NCI-H748 (cell line): ENCODE measurements around the gene NOD1.
"Not testable (repeated sequence)": the region's sequence is repeated elsewhere in the genome, so short reads cannot be mapped to it uniquely, and the experiment has no call there.

Source experiments
- DNase-seq: peaks from one replicate; lab custom pipeline; 2025; ENCODE audit not compliant: unreplicated experiment; lab: John Stamatoyannopoulos, UW

Gene NOD1

GRCh38 chr7:30478349-30479201 is at the start of gene NOD1:
Gene NOD1 (minus strand): TSS chr7:30478784. CDS start chr7:30456921, 21,863 bp downstream.
- DNase-seq = peak; percentile 87

GRCh38 chr7:30527297-30527696 is 48.7 kb upstream of the NOD1 start:
- DNase-seq = not testable (repeated sequence)

GRCh38 chr7:30526163-30526562 is 47.6 kb upstream of the NOD1 start:
- DNase-seq = peak; percentile 20

- DNase-seq = no peak
These were observed 46.8 kb upstream of the NOD1 start for GRCh38 chr7:30525429-30525828.

GRCh38 chr7:30524545-30524944 is 46.0 kb upstream of the NOD1 start:
- DNase-seq = no peak

- no peak for DNase-seq
These were observed 44.9 kb upstream of the NOD1 start for GRCh38 chr7:30523466-30523865.

GRCh38 chr7:30522159-30522558 is 43.6 kb upstream of the NOD1 start:
- no peak for DNase-seq

- no peak for DNase-seq
These were observed 42.9 kb upstream of the NOD1 start for GRCh38 chr7:30521532-30521931.

- DNase-seq = peak; percentile 88
These were observed 40.5 kb upstream of the NOD1 start for GRCh38 chr7:30519122-30519521.

GRCh38 chr7:30515761-30516160 is 37.2 kb upstream of the NOD1 start:
- DNase-seq = no peak

- DNase-seq = no peak
These were observed 36.2 kb upstream of the NOD1 start for GRCh38 chr7:30514776-30515175.

- DNase-seq = no peak
These were observed 35.6 kb upstream of the NOD1 start for GRCh38 chr7:30514177-30514576.

- DNase-seq = no peak
These were observed 35.2 kb upstream of the NOD1 start for GRCh38 chr7:30513762-30514161.

- DNase-seq = no peak
These were observed 33.5 kb upstream of the NOD1 start for GRCh38 chr7:30511973-30512662.

- DNase-seq = no peak
These were observed 32.9 kb upstream of the NOD1 start for GRCh38 chr7:30511494-30511893.

GRCh38 chr7:30510124-30511075 is 31.8 kb upstream of the NOD1 start:
- DNase-seq = peak; percentile 72

- peak; percentile 51 for DNase-seq
These were observed 30.7 kb upstream of the NOD1 start for GRCh38 chr7:30509171-30509857.

GRCh38 chr7:30507346-30507900 is 28.8 kb upstream of the NOD1 start:
- not testable (repeated sequence) for DNase-seq

GRCh38 chr7:30505174-30505697 is 26.7 kb upstream of the NOD1 start:
- DNase-seq = no peak
